Esophagus squamous epithelium (tissue), 4 donors: ENCODE measurements around the gene RIT1.

ENCODE experiments used
- CTCF ChIP-seq, 6 experiments: fragments of 450-650 bp in 4 of 6; fragments of 200-600 bp in 2 of 6; sonication (generic) in 2 of 6; IDR thresholded peaks; one replicate each; pipeline ENCODE4 v1.5.1; 2016 to 2019; ENCODE audit warnings: antibody characterized with exemption in 6 of 6, mild to moderate bottlenecking in 4 of 6, moderate library complexity in 4 of 6
- POLR2A ChIP-seq, 4 donors: fragments of 450-650 bp; IDR thresholded peaks; one replicate each; pipeline ENCODE4 v1.6.1; 2017; ENCODE audit warnings: antibody characterized with exemption in 4 of 4, mild to moderate bottlenecking in 4 of 4, moderate library complexity in 3 of 4

DNA sequence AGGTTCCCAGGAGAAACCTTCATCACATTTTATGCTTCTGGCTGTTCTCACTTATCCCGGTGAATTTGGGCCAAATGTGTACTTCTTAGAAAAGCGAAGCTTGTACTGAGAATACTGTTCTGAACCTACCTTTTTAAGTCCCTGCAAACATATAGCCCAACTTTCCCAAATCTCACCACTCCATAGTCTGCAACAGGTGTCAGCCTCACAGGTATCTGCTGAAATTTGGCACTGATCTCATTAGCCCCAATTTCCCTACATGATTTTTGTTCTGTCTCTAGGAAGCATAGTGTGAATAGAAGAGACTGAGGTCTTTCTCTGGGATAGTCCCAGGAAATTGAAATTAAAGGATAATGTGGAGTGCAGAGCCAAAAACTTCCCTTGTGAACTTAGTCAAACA is 11.5 kb downstream of the RIT1 start:
- TF ChIP-seq CTCF (IDR thresholded peaks at IDR 0.05) (no peak), POLR2A (IDR thresholded peaks at IDR 0.05) (no peak)
